ENCODE data around the gene TXLNA.
A peak's percentile ranks its signal among the peaks of the same experiment; 100 is the strongest.

TXLNA gene

DNA sequence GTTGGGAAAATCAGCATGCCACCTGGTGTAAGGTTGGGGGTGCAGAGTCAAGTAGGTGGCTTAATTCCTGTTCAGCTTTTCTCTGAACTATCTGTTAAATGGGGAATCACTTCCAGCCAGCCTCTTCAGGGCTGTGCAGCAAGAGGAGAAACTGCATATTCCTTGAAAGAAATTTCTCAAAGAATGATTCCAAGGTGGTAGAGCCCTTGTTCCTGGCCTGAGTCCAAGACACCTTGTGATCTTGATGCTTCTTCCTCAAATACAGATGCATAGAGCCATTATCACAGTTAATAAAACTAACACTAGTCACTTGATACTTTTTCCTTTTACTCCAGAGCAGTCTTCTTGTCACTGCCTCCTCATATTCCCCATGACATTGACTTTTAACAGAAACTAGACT lies 5.2 kb downstream of the TXLNA start:
- no peak for DNase-seq (ENCODE audit: low read depth in 2 of 2)

DNA sequence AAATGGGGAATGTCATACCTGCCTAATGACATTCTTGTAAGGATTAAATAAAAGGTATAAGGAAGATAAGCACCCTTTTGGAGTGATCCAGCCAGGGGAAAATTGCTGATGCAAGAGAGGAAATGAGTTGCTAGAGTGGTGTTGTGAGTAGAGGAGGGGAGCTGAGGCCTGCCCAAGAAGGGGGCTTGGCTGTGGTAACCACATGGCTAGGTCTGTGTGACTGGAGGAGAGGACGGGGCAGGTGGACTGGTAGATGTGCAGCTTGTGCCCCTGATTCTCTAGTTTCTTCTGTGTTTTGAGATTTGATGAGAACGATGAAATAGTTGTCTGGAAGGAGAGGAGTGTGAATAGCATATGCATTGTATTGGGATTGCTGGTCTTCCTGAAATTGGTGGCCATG lies 6.6 kb downstream of the TXLNA start:
- DNase-seq (ENCODE audit: low read depth in 2 of 2) = no peak

GRCh38 chr1:32186491-32186890 lies 7.0 kb downstream of the TXLNA start:
- no peak for DNase-seq (ENCODE audit: low read depth in 2 of 2)

- DNase-seq (ENCODE audit: low read depth in 2 of 2) = no peak
These were observed 8.4 kb downstream of the TXLNA start for GRCh38 chr1:32187850-32188249.

- DNase-seq (ENCODE audit: low read depth in 2 of 2) = no peak
These were observed 12.9 kb downstream of the TXLNA start for GRCh38 chr1:32192220-32192948.

DNA sequence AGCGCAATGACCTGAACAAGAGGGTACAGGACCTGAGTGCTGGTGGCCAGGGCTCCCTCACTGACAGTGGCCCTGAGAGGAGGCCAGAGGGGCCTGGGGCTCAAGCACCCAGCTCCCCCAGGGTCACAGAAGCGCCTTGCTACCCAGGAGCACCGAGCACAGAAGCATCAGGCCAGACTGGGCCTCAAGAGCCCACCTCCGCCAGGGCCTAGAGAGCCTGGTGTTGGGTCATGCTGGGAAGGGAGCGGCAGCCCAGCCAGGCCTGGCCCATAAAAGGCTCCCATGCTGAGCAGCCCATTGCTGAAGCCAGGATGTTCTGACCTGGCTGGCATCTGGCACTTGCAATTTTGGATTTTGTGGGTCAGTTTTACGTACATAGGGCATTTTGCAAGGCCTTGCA lies 15.5 kb downstream of the TXLNA start:
- DNase-seq (ENCODE audit: low read depth in 2 of 2) = no peak

GRCh38 chr1:32195531-32195930 lies 16.1 kb downstream of the TXLNA start:
- DNase-seq (ENCODE audit: low read depth in 2 of 2) = no peak

GRCh38 chr1:32195972-32196823 lies 16.7 kb downstream of the TXLNA start:
- DNase-seq (ENCODE audit: low read depth in 2 of 2) = no peak

- DNase-seq (ENCODE audit: low read depth in 2 of 2) = no peak
These were observed 17.6 kb downstream of the TXLNA start for GRCh38 chr1:32197074-32197473.

GRCh38 chr1:32197837-32198236 lies 18.4 kb downstream of the TXLNA start:
- no peak for DNase-seq (ENCODE audit: low read depth in 2 of 2)

- no peak for DNase-seq (ENCODE audit: low read depth in 2 of 2)
These were observed 19.0 kb downstream of the TXLNA start for GRCh38 chr1:32198237-32199042.

DNA sequence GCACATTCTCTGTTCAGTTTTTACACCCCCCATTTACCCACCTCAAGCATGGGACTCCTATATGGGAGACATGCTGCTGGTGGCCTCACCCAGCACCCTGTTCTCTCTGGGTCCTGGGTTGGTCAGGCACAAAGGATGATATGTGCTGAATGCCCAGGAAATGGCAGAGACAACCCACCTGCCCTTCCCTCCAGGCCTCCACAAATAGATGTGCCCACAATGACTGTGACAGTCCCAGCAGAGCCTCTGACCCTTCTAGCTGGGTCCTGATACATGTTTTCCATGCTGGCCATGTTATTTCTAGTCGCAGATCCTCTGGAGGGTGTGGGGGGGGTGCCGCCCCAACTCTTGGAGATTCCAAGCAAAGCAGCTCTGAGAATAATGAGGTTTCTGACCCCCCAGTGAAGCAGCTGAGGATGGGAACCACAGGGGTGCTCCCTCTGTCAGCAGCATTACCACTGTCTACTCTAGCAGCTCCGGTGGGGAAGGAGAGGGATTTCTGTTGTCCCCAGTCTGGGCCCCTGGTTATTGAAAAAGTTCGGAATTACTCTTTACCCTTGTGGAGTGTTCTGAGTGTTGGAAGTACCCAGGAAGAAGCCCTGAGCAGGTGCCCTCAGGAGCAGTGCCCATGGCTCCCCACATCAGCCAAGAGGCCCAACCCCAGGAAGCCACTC lies 19.7 kb downstream of the TXLNA start:
- DNase-seq (ENCODE audit: low read depth in 2 of 2) = no peak

DNA sequence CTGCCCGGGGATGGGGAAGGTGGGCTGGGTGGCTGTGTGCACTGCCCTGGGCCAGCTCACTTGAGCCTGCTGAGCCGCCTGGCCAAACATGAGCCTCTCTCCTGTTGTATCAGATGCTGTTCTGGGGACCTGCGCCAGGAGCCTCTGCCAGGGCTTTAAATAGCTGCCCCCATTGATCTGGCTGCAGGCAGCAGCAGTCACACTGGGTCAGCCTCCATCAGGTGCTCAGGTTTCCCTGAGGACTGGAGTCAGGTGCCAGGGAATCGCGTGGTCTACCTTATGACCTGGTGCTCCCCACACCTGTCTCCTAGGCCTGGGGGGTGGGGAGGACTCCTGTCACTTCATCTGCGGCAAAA lies 20.2 kb downstream of the TXLNA start:
- DNase-seq (ENCODE audit: low read depth in 2 of 2) = no peak

GRCh38 chr1:32200226-32201010 lies 20.9 kb downstream of the TXLNA start, which contains the start of gene CCDC28B:
TSS of gene CCDC28B (plus strand) at chr1:32200595. CDS start at chr1:32201936, 1,341 bp downstream.
- DNase-seq (ENCODE audit: low read depth in 2 of 2) = peak in 1 of 2 donors; percentile 24

- DNase-seq (ENCODE audit: low read depth in 2 of 2) = peak; percentile 52 to 58
These were observed 21.8 kb downstream of the TXLNA start for GRCh38 chr1:32201011-32201855.

DNA sequence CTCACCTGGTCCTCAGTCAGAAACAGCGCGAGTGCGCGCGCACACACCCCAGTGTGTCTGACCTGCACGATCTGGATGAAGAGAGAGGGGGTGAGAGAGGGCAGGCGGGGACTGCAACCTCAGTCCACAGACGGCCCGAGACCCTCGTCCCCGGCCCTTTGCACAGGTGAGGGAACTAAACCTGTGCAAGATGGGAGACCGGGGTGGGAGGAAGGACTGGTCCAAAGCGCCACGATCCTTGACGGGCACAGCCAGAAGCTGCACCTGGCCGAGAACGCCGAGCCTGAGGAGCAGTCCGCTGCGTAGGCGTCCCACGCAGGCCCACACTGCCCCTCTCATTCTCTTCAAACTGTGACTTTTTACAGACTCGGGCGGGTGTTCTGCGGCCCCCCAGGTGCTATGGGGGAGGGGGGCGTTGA lies 25.5 kb downstream of the TXLNA start:
- no peak for DNase-seq (ENCODE audit: low read depth in 2 of 2)

GRCh38 chr1:32205401-32206370 lies 26.2 kb downstream of the TXLNA start, which contains the start of gene IQCC:
TSS of gene IQCC (plus strand) at chr1:32205671. CDS start at chr1:32205682, 11 bp downstream.
- DNase-seq (ENCODE audit: low read depth in 2 of 2) = peak; percentile 65 to 72

- DNase-seq (ENCODE audit: low read depth in 2 of 2) = no peak
These were observed 29.0 kb downstream of the TXLNA start for GRCh38 chr1:32208469-32208868.
